A549 treated with GW870086 at 1 μM for 4 hours (cell line): Measurements from ENCODE around the gene STAC3. TPM values are rescaled to one million over a fixed set of nuclear protein-coding genes. Genes with fewer than 3 reads are reported as not detected.

Source experiments
- total RNA-seq: library from RNA; stranded (reverse); fragments of 200-300 nt; extraction: Qiagen RNA extraction; gene quantifications from 5 replicates; pipeline ENCODE4 v1.2.3, GENCODE V29; 2022; ENCODE audit warnings: low read depth

Gene STAC3
- total RNA-seq, result 0.15 to 0.49 TPM (median 0.26 TPM) in 5 replicates

DNA sequence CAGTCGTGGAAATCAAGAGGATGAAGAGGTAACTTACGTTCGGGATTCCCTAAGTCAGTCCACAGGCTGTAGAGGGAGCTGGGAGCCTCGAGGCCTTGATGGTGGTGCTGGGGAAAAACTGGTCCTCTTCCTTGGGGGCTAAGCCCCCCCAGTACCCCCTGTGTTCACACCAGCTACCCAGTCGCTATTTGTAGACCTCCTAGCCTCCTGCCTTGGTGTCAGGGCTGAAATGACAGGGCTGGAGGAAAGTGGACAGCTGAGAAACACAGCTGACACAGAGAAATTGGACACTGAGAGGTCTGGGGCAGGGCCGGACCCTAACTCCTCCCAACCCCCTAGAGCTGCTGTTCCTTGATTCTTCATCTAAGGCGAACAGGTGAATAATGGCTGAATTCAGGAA is at the start of gene STAC3:
TSS of gene STAC3 (minus strand) at position 232 of the 400 bp plus-strand sequence. CDS start 1,551 bp downstream, outside the sequence.

GRCh38 chr12:57229634-57230380 is 21.2 kb downstream of the STAC3 start, which contains the start of gene SHMT2:
Gene SHMT2 (plus strand): TSS chr12:57229711. CDS start chr12:57229779, 68 bp downstream.

DNA sequence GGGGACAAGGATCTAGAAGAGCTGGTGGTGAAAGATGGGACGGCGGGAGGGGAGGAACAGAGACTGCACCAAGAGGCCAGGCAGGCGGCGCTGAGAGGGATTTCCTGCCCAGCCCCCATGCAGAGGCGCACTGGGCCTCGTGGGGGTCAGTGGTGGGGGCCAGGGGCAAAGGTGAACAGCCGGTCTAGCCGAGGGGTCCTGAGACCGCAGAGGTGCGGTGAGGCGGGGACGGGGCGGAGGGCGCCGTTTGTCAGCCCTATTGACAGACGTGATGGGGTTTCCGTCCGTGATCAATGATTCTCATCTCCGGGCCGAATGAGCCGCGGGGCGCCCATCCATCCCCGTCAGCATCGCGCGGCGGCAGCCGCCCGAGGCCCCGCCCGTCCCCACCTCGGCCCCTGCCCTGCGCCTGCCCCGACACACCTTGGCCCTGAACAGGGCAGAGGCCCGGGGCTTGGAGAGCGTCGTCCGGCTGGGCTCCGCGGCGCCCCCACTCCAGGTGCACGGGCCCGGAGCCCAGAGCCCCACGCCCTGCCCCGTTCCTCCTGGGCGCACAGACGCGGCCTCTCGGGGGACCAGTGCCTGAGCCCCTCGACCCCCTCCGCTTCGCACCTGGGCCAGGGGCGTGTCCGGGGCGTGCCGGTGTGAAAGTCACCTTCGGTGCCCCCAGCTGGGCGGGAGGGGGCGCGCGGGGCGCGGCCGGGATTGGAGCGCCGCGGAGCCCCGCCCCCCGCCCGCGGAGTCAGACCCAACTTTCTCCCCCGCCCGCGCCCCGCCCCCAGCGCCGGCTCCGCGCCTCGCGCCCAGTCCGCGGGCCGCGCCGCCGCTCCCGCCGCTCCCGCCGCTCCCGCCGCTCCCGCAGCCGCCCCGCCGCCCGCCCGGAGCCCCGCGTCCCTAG is 34.7 kb downstream of the STAC3 start, which contains the start of gene NXPH4:
TSS of gene NXPH4 (plus strand) at position 781 of the 898 bp plus-strand sequence. CDS start 176 bp downstream, outside the sequence.

Other genes starting within 250 kb of the STAC3 start
- 4.1 to 6.0 TPM (median 5.6 TPM) in 5 replicates for gene ZBTB39, start 244.6 kb downstream of the STAC3 start, total RNA-seq
- gene TAC3, start 234.7 kb downstream of the STAC3 start, total RNA-seq, result 0.17 to 0.63 TPM (median 0.19 TPM) in 3 of 5 replicates, not detected in the others
- gene MYO1A, start 201.1 kb downstream of the STAC3 start, total RNA-seq, result 0.14 to 0.71 TPM (median 0.33 TPM) in 5 replicates
- gene NEMP1, start 172.4 kb downstream of the STAC3 start, total RNA-seq, result 12.3 to 16.2 TPM (median 13.9 TPM) in 5 replicates
- 12.3 to 17.1 TPM (median 16.3 TPM) in 5 replicates for gene NAB2, start 162.1 kb downstream of the STAC3 start, total RNA-seq
- gene STAT6, start 139.8 kb downstream of the STAC3 start, total RNA-seq, result 39.9 to 51.4 TPM (median 44.9 TPM) in 5 replicates
- 14.4 to 18.2 TPM (median 16.0 TPM) in 5 replicates for gene LRP1, start 122.7 kb downstream of the STAC3 start, total RNA-seq
- gene LRP1-AS, start 103.6 kb downstream of the STAC3 start, total RNA-seq, result not detected in 5 replicates
- 4.1 to 5.8 TPM (median 5.1 TPM) in 5 replicates for gene NXPH4, start 34.4 kb downstream of the STAC3 start, total RNA-seq
- 111 to 127 TPM (median 124 TPM) in 5 replicates for gene SHMT2, start 21.5 kb downstream of the STAC3 start, total RNA-seq
- 7.3 to 10.5 TPM (median 9.5 TPM) in 5 replicates for gene R3HDM2, start 179.9 kb upstream of the STAC3 start, total RNA-seq
- gene INHBC, start 183.6 kb upstream of the STAC3 start, total RNA-seq, result not detected in 5 replicates
- gene INHBE, start 204.1 kb upstream of the STAC3 start, total RNA-seq, result 0.11 to 0.17 TPM (median 0.13 TPM) in 4 of 5 replicates, not detected in the other
- 4.9 to 8.1 TPM (median 6.6 TPM) in 5 replicates for gene GLI1, start 208.6 kb upstream of the STAC3 start, total RNA-seq
- gene ARHGAP9, start 228.7 kb upstream of the STAC3 start, total RNA-seq, result 0.24 to 0.94 TPM (median 0.82 TPM) in 5 replicates
- gene MARS1, start 236.9 kb upstream of the STAC3 start, total RNA-seq, result 122 to 274 TPM (median 144 TPM) in 5 replicates